ENCODE results near the gene TFR2.

TFR2 gene

GRCh38 chr7:100641463-100641859 is at the start of gene TFR2:
Gene TFR2 (minus strand): TSS chr7:100641552. CDS start chr7:100641509, 43 bp downstream.
- no peak for DNase-seq (ENCODE audit: low read depth)

GRCh38 chr7:100689230-100690135 is 48.1 kb upstream of the TFR2 start:
- DNase-seq (ENCODE audit: low read depth), result no peak

DNA sequence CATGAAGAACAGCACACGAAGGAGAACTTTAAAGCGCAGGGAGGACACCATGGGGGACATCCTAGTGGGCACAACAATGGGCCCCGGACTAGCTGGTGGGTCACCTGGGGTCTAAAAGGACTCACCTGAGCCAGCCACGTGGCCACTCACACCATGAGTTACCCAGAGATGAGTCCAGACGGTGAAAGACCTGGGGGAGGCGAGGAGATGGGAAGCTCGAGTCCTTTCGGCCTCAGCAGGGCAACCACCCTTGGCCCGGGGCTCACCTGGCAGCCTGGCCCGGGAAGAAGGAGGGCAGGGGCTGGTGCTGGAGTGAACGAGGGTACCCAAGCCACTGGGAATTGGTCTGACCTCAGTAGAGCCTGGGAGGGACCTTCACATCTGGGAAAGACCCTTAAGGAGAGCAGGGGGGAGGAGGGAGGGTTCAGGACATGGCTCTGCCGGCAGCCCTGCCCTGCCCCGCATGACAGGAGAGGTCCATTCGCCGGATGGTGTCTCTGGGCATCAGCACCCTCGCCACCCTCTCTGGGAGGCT is 47.0 kb upstream of the TFR2 start:
- no peak for DNase-seq (ENCODE audit: low read depth)

- no peak for DNase-seq (ENCODE audit: low read depth)
Measured at GRCh38 chr7:100687751-100688300, 46.5 kb upstream of the TFR2 start.

- DNase-seq (ENCODE audit: low read depth), result no peak
Measured at GRCh38 chr7:100687261-100687660, 45.9 kb upstream of the TFR2 start.

- no peak for DNase-seq (ENCODE audit: low read depth)
Measured at GRCh38 chr7:100686822-100687211, 45.5 kb upstream of the TFR2 start.

GRCh38 chr7:100686201-100686821 is 45.0 kb upstream of the TFR2 start:
- no peak for DNase-seq (ENCODE audit: low read depth)

- no peak for DNase-seq (ENCODE audit: low read depth)
Measured at GRCh38 chr7:100685631-100686145, 44.3 kb upstream of the TFR2 start.

- DNase-seq (ENCODE audit: low read depth), result no peak
Measured at GRCh38 chr7:100685049-100685605, 43.8 kb upstream of the TFR2 start.

- DNase-seq (ENCODE audit: low read depth), result no peak
Measured at GRCh38 chr7:100684534-100685042, 43.2 kb upstream of the TFR2 start.

GRCh38 chr7:100683659-100684533 is 42.5 kb upstream of the TFR2 start:
- DNase-seq (ENCODE audit: low read depth), result no peak

DNA sequence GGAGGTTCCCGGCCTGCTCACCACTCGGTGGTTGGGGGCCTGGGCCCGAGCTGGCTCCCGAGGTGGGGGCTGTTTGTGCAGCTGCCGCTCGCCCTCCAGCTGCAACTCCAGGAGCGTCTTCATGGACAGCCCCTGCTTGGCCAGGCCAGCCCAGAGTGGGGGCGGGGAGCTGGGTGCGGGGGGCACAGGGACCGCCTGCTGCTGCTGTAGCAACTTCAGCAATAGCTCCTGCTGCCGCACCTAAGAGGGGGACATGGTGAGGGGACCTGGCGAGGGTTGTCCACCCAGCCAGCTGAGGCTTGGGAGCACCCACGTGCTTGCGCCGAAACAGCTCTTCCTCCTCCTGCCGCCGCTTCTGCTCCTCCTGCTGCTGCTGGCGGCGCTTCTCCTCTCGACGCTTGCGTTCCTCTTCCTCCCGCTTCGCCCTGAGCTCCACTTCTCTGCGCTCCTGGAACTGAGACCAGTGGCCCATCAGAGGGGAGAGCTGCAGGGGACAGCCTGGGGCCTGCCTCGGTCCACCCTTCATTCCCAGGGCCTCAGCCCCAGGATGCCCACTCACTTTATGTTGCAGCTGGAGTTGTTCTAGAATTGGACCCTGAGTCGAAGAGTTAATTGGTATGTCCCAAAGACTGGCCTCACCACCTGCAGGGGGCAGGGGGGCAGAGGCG is 41.8 kb upstream of the TFR2 start:
- DNase-seq (ENCODE audit: low read depth), result no peak

DNA sequence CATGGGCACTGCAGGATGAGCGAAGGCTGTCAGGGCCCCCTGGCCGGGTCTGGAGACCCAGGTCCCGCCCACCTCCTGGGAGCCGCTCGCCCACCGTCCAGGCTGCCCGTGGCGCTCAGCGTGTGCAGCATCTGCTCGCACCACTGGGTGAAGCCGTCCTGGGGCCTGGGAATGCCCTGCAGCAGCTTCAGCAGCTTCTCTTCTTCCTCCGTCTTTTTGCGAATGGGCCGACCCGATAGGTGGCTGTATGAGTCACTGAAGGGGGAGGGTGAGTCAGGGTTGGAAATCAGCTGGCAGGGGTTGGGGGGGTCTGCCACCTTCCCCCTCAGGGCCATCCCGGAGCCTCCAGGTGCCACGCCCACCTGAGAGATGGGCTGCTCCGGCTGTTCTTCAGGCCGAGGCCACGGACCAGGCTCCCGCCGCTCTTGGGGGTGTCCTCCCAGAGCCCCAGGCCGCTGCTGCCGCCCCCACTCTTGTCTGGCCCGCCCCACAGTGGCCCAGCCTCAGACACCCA is 40.9 kb upstream of the TFR2 start:
- no peak for DNase-seq (ENCODE audit: low read depth)

- no peak for DNase-seq (ENCODE audit: low read depth)
Measured at GRCh38 chr7:100681491-100682227, 40.3 kb upstream of the TFR2 start.

- no peak for DNase-seq (ENCODE audit: low read depth)
Measured at GRCh38 chr7:100680576-100681271, 39.4 kb upstream of the TFR2 start.

GRCh38 chr7:100679927-100680575 is 38.7 kb upstream of the TFR2 start:
- DNase-seq (ENCODE audit: low read depth), result no peak

DNA sequence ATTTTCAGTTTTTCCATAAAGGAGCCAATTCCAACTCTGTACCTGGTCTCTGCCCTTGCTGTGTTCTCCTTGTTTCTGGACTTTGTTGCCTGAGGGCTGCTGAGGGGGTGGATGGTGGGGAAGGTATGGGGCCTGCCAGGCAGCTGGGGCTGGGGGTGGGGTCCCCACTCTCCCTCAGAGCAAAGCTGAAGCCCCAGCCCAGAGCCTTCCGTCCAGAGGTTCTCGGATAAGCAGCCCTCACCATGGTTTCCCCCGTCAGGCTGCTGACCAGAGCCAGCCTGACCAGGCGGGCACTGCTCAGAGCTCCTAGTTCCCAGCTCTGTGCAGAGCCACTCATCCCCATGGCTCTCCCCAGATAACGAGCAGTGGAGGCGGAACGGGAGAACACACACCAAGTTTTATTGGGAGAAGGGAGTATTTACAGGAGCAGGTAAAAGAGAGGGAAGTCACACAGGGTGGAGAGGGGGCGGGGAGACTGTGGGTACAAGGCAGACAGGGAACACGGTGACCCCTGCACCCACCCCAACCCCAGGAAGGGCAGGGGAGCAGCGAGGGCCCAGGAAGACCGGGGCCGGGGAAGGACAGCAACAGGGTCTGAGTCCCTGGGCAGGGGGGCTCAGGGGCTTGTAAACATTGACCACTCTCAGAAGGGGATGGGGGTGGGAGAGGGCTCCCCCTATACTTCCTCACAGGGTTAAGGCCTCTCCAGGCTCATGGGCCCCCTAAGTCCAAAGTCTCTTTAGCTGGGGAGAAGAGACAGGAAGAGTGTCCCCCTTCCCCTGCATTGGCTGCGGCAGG is 38.0 kb upstream of the TFR2 start:
- DNase-seq (ENCODE audit: low read depth), result no peak

Measured in activated T-cell treated with anti-CD3 and anti-CD28 coated beads for 24 hours (primary cell).